OCI-LY1 (cell line): ENCODE data around the gene SEMA5A.

Experiments
- EZH2 ChIP-seq: fragments of 200-600 bp; sonication (generic), shearing (Covaris generic); IDR thresholded peaks from 2 replicates; pipeline ENCODE4 v1.8.0; 2017; ENCODE audit warnings: borderline replicate concordance, mixed run types, mild to moderate bottlenecking, antibody characterized with exemption, low read length, moderate library complexity, mixed read lengths
- TF ChIP-seq, protein P1 (sequence below): fragments of 200-600 bp; sonication (generic), shearing (Covaris generic); IDR thresholded peaks from 2 replicates; pipeline ENCODE4 v1.5.1; 2017; ENCODE audit warnings: mild to moderate bottlenecking, antibody characterized with exemption, low read length, moderate library complexity, mixed read lengths

DNA sequence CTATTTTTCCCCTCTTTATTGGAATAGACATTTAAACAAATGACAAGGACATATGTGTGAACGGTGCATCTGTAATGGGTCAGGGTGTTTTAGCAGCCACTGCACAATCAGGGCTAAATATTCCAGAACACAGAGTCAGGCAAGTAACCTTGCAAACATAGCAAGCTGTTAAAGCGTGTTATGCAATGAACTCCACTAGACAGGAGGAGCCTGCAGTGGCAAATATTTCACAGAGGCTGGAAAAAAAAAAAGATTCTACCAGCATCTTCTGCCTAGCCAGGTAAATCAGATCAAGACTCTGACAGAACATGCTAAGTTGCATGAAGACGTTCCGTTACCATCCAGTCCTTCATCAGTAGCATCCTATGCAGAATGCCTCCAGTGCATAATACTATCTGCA lies 171.8 kb downstream of the SEMA5A start:
- TF ChIP-seq EZH2 = no peak
- TF ChIP-seq, protein P1, sequence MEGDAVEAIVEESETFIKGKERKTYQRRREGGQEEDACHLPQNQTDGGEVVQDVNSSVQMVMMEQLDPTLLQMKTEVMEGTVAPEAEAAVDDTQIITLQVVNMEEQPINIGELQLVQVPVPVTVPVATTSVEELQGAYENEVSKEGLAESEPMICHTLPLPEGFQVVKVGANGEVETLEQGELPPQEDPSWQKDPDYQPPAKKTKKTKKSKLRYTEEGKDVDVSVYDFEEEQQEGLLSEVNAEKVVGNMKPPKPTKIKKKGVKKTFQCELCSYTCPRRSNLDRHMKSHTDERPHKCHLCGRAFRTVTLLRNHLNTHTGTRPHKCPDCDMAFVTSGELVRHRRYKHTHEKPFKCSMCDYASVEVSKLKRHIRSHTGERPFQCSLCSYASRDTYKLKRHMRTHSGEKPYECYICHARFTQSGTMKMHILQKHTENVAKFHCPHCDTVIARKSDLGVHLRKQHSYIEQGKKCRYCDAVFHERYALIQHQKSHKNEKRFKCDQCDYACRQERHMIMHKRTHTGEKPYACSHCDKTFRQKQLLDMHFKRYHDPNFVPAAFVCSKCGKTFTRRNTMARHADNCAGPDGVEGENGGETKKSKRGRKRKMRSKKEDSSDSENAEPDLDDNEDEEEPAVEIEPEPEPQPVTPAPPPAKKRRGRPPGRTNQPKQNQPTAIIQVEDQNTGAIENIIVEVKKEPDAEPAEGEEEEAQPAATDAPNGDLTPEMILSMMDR = no peak
